HG03469 (cell line): ENCODE data around the gene TFB1M.

Source experiments
- ATAC-seq: cut with Tn5 transposase; IDR thresholded peaks from one replicate; pipeline ENCODE4 v1.9.1; 2021; ENCODE audit warnings: mild to moderate bottlenecking, moderate library complexity, moderate number of reproducible peaks; ENCODE audit not compliant: unreplicated experiment

Gene TFB1M

DNA sequence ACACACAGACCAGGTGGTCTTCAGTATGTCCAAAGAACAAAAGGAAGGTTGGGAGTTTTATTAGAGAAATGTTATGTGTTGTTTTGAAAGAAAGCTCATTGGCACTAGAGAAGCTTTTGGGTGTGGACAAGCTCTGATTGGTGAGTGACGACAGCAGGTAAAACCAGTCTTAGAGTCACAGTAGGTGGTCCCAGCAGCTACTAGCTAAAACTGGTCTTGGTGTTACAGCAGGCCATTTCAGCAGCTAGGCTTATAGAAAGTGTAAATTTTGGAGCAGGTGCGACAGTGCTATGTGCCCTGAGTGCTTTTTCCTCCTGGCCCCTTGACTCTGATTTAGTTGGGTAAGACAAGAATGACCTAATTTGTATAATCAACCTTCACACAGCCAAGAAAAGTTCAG is 46.9 kb downstream of the TFB1M start:
- no peak for ATAC-seq

DNA sequence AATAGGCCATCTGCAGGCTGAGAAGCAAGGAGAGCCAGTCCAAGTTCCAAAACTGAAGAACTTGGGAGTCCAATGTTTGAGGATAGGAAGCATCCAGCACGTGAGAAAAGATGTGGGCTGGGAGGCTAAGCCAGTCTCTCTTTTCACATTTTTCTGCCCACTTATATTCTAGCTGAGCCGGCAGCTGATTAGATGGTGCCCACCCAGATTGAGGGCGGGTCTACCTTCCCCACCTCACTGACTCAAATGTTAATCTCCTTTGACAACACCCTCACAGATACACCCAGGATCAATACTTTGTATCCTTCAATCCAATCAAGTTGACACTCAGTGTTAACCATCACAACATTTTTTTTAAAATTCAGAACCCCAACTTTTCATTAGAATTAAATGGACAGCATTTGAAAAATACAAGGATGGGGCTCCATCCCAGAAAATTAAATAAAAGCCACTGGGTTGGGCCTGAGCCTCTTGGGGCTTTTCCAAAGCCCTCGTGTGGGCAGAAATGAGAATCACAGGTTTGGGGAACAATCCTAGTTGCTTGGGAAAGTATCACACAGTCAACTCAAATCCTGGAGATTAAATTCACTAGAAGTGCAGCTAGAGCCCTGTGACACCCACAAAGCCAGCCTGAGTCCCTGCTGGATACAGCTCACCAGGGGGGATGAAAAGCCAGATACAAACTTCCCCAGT is 48.3 kb downstream of the TFB1M start:
- ATAC-seq: no peak

DNA sequence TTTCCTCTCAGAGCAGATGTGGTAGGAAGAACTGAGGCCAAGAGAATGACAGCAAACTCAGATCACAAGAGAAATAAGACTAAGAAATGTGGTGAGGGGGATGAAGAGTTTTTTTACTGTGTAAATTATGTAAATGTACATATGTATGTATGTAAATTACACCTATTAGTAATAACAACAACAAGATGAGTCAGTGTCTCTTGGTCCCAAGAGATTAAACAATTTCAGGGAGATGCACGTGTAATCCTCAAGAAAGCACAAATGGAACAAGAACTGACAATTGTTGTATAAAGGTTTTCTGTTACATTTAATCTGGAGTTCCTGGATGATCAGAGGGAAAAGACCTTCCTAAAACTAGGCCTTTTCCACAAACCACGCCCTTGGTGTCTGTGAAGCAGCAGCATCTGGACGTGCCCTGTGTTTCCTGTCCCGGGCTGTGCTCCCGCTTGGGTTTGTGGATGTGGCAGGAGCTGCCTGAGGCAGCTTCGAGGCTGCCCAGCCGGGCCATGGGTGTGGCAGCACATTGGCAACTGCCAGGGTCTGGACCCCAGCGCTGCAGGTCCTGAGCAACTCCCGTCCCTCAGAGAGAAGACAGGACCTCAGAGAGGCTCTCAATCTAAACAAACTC is 49.5 kb downstream of the TFB1M start:
- ATAC-seq: no peak

DNA sequence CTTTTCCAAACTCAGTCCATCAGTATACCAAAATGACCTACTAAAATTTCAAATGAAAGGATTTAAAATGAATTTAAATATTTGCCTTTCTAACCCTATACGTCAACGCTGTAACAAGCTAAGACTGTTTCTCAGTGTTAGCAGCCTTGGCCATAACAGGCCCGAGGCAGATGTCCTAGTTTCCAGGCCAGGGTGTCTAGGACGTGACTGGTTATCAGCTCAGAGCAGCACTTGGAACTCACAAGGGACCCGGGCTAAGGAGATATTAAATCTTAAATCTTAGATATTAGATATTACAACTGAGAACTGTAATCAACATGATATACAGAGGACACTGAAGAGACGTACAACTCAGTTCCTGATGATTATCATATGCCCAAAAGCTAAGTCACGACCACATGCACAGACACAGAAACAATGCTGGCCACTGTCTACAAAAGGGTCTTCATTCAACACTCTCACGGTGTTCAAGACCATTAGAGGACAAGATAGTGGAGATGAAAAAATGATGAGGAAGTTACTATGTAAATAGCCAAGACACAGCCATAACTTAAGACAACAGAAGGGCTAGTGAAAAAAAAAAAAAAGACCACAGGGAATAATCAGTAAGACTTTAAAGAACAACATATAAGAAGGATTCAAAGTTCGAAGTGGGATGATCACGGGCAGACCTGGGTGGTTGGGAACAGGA is 50.8 kb downstream of the TFB1M start, which contains the start of gene CLDN20:
CLDN20 (plus strand) TSS at position 641 of the 691 bp plus-strand sequence. CDS start 11,707 bp downstream, outside the sequence.
- ATAC-seq: no peak

DNA sequence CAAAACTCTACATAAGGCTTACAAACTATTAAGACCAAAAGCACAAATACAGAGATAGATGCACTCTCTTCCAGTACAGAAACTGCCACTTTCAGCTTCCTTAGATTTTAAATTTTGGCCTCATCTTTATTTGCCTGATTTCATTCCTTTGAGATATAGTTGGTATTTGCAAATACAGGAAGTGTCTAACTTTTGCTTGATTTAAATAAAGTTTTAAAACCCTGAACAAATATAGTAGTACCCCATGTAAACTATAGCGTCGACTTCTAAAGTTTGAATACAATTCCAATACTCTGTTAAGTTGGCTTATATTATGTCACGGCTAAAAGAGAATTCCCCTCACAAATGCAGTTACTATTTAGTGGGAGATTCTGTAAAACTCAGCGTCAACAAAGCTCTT is 51.6 kb downstream of the TFB1M start:
- ATAC-seq: no peak

DNA sequence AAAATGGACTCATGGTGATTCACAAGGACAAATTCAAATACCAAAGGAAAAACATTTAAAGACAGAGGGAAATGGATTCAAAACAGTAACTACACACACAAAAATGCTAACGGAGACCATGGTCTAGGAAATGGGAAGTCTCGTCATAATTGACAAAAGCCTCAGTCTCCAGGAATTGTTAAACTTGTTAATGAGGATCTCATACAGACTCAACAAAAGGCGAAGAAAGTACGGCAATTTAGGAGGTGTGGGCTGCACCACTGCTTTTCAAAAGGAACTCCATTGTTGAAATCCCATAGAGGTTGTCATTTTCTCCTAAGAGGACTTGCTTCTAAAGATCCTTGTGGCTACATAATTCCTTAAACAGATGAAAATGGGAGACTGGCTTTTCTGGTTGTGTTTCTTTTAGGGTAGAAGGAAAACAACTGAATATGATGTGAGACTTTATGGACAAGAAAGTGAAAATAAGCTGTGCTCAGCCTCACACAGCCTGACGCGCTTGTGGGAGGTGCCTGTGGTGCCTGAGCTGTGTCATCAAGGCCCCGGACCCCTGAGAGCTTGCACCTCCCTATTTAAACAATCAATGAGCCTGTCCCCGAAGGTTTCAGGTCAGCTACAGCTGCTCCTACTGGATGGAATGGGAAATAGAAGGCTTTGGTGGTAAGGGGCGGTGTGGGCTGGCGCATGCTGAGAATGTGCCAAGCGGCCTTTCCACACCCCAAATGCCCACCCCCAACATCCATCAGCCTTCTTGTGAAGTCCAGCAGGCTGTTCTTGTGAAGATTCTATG is 53.0 kb downstream of the TFB1M start:
- ATAC-seq: no peak

DNA sequence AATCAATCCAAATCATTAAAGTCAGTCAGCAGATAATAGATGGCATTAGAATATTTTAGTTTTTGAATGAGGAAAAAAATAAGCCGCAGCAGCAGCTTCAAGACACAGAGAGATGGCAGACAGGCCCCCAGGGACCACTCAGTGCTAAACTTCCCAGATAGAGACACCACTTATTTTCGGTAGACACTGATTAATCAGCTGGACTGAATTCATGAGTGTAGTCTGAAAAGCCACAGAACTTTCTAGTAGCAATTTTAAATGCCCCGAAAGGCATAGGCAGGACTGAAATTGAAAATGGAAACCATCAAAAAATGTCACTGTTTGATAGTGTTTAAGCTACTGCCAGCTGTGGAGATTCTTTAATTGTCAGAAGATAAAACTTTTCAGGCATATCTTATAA is 53.6 kb downstream of the TFB1M start:
- ATAC-seq: peak; percentile 43

DNA sequence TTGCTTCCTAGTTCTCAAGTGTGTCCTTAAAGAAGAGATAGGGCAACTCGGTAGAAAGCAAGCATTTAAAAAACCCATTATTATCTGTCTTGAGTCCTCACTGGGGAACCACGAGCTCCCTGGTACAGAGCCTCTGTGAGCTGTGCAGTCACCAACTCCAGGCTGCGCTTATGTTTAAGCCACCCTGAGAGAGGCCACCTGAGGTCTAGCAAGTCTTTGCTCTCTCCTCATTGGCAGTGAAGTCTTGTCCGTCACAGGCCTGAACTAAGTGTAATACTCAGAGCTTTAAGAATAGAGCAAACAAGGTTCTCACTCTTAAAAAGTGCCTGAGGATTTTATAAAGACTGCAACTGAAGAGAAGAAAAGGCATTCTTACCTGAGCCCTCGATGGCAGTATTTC is 54.4 kb downstream of the TFB1M start:
- no peak for ATAC-seq

DNA sequence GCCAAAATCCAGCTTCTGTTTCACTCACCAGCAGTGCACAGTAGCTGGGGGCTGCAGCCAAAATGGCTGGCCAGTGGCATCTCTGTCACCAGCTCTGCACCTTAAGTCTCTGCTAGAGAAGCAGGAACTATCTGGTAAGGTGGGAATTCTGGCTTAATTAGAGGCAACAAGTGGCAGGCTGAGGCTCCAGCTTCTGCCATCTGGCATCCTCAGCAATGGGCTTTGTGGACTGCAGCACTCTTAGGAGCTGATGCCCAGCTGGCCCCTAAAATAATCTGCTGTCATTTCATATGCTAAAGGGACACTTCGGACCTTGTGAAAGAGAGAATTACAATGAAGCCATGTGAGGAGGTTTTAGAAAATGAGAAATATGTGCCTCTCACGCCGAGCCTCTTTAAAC is 55.1 kb downstream of the TFB1M start:
- no peak for ATAC-seq

DNA sequence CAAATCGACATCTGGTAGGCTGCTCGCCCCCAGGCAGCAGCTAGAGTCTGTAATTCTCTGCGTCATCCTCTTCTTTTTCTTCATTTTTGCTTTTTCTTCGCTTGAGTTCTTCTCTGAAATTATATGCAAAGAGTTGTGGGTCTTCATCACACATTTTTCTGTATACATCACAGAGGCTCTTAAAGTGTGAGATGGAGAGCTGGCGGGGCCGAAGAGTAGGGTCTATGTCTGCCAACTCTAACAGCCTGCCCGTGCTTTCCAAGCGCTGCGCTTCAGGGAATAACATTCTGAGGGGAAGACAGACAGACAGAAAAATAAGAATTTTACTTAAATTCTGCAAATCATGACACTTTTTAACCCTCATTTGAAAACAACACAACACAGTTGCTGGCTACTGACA is 56.5 kb downstream of the TFB1M start:
- no peak for ATAC-seq

DNA sequence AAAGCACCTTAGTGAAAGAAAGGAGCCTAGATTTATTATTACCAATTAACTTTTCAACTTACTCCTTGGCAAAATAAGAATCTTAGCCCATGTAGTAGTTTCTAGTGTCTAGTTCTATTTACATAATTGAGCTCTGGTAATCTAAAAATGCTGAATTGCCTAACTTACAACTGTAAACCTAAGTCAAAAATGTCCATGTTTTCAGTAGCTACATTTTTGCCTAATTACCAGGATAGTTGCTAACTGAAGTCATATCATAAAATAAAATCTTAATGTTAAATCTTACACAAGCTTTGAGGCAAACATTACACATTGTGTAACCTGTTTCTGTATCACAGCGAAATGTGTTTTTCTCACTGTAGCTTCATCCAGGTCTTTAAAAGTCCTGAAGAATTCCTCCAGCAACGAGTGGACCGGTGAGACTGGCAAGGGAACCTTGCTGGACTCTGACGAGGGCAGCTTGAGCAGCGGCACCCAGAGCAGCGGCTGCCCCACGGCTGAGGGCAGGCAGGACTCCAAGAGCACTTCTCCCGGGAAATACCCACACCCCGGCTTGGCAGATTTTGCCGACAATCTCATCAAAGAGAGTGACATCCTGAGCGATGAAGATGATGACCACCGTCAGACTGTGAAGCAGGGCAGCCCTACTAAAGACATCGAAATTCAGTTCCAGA is 58.0 kb downstream of the TFB1M start:
- ATAC-seq: no peak

DNA sequence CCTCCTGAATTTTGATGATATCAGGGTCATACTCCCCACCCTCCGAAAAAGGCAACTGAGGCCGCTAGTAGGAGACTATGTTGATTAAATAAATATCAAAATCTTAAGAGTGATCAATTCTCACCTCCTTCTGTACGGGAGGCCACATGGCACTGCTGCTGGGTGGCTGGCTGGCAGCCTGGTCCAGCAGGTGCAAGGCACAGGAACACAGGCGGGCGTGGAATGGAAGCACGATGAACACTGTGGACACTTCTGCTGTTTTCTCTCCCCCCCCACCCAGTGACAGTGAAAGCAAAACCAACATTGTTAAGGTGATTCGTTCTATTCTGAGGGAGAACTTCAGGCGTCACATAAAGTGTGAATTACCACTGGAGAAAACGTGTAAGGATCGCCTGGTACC is 60.1 kb downstream of the TFB1M start:
- no peak for ATAC-seq

DNA sequence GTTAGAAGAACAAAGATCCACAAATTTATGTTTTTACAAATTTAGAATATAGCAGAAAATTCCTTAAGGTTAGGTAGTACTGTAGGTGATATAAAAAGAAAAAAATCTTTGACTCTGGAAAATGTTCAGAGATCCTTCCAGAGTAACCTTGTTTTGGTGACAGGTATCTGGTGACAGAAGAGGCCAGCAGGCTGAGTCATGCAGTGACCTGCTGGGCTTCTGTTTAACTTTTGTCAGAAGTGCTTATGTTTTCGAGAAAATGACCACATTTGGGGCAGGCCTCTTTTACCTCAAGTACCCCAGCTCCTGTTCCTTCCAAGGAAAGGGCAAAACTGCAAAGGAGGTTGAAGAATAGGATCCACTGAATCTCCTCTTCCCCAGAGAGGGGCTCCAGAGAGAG is 60.9 kb downstream of the TFB1M start:
- no peak for ATAC-seq

DNA sequence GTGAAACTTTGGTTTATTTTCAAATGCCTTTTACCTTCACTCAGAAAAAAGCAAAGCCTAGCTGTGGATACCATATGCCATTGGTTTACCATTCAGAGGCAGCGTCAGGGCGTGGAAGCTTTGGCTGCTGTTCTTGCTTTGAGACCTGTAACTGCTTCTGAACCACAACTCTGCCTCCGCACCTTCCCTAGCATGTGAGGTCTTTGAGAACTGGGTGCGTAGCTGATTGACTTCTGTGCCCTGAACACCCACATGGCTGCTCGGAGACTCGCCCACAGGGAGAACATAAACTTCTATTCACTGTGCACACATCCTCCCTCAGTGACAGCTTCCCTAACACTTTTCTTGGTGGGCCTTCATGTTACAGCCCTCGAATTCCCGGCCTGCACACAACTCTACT is 61.7 kb downstream of the TFB1M start:
- ATAC-seq: no peak

DNA sequence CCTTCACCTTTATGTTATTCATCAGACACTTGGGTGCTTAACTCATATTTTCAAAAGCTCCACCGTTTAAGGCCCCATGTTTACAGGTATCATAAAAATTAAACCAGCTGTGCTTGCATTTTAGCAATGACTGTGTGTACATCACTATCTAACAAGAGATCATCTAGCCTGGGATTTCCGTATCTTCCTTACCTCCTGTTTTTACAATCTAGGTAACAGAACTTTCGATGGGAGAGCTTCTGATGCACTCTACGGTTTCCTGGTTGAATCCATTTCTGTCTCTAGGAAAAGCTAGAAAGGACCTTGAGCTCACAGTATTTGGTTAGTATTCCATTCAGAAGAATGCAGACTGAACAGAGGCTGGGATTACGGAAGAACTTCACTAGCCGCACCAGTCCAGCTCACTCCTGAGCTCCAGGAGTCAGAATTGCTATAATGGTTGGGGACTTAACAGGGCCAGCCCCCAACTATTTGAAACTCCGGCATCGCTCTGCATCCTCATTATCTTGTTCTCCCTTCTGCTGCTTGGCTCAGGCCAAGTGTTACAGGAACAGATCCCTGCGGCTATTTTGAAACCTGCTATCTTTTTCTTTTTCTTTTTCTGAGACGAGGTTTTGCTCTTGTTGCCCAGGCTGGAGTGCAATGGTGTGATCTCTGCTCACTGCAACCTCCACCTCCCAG is 63.4 kb downstream of the TFB1M start:
- ATAC-seq: no peak

DNA sequence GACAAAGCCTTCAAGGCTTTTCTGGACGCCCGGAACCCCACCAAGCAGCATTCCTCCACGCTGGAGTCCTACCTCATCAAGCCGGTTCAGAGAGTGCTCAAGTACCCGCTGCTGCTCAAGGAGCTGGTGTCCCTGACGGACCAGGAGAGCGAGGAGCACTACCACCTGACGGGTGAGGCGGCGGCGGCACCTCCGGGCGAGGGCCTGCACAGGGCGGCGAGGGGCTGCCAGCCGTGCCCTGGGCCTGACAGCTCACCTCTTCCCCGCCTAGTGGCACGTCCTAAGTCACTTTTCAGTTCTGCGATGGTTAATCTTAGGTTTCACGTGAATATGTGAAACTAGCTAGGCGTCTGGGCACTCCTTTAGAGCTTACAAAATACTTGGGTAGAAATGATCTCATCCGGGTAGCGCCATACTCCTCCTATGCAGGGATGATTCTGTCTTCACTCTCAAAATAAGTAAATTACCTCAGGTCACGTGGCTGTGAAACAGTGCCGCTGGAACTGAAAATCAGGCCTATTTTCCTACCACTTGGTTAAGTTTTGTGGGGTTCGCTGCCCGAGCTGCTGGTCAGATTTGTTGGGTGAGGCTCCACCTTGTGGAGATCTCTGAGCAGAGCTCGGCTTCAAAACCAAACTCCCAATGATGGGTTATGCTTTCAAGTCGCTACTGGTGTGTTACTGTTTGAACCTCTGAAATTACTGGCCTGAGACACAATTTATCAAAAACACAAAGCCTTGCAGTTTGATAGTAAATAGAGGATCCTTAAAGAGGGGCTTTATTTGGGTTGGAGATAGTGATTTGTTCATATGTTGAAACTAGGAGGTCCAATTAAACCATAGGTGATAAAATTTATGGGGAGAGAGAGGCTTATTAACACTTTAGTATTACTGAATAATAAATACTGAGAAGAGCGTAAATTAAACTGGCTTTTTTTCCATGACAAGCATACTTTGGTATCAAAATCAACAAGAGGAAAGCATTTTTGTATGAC is 66.0 kb downstream of the TFB1M start:
- peak; percentile 40 for ATAC-seq

DNA sequence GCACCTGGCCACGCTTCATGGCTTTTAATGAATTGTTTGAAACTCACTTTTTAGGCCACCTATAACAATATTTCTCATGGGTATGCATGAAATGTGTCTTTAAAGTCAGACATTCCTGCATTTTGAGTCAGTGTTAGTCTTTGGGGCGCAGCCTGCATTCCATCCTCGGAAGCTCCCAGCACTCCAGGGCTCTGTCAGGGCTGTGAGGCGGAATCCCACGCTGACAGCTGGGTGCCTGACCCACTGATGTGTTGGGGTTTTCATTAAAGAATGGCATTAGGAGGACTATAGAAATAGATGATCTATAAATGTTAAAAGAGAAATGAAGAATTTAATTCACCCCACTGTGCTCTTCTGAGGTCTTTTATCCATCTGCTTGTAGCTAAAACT is 66.7 kb downstream of the TFB1M start:
- no peak for ATAC-seq

DNA sequence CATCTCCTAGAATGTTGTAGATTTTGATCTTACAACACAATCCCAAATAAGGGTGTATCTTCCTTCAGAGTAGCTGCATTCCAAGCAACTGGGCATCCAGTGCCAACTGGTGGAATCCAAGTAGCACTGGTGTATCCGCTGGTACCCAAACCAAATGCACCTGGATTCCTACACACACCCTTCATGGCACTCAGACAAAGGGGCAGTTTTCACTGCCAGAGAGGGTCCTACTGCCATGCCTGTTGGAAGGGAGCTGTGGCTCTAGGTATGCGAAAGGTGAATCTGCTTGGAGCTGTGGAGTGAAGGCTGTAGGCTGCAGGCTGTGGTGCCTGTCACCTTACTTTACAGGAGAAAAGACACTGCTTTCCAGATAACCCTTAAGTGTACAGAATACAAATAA is 67.5 kb downstream of the TFB1M start:
- no peak for ATAC-seq

DNA sequence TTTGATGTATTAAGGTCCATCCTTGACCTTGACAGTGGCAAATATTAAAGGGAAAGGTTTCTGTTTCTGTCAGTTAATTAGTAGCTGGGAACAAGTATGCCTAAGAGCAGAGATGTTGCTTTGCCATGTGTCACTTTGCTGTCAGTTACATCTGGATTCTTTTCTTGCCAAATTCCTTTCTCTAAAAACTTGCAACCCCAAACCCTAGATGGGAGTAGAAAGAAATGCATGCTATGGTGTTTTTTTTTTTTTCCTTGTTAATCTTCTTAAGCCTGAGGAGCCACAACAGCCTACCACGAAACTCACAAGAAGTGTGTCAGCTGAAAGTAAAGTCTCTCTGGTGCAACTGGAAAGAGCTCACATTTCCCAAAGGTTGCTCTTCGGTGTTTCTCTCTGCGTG is 68.5 kb downstream of the TFB1M start:
- ATAC-seq: no peak
